Prostate gland (tissue), 2 donors: Measurements from ENCODE around the gene TEX22. TPM values are rescaled to one million over a fixed set of nuclear protein-coding genes. Genes with fewer than 3 reads are reported as not detected.

ENCODE experiments used
- DNase-seq: peaks from one replicate; pipeline ENCODE4 v3.0.0-alpha.2; 2019; ENCODE audit warnings: low spot score
- H3K27ac ChIP-seq, 2 donors: fragments of 200-600 bp; sonication (generic); 2 replicates each; pipeline ENCODE4 v1.5.1; 2017 to 2019
- H3K27me3 ChIP-seq: fragments of 200-600 bp; sonication (generic); replicated peaks from 2 replicates; pipeline ENCODE4 v1.5.1; 2019; ENCODE audit not compliant: insufficient read depth
- H3K36me3 ChIP-seq, 2 donors: fragments of 200-600 bp; sonication (generic); 1 replicate in 1 of 2; 2 replicates in 1 of 2; pipeline versions ENCODE4 v1.5.1 to v1.8.1; 2017 to 2019
- H3K4me1 ChIP-seq: fragments of 200-600 bp; sonication (generic); replicated peaks from 2 replicates; pipeline ENCODE4 v1.5.1; 2019
- H3K4me3 ChIP-seq, 2 donors: fragments of 200-600 bp; sonication (generic); 2 replicates each; pipeline ENCODE4 v1.5.1; 2017 to 2019
- H3K9me3 ChIP-seq: fragments of 200-600 bp; sonication (generic); 2 replicates; pipeline ENCODE4 v1.5.1; 2017
- POLR2A ChIP-seq: fragments of 450-650 bp; IDR thresholded peaks from one replicate; pipeline ENCODE4 v1.6.1; 2016; ENCODE audit warnings: antibody characterized with exemption, mild to moderate bottlenecking
- POLR2AphosphoS5 ChIP-seq: sonication (generic); formaldehyde crosslinking; IDR thresholded peaks from one replicate; pipeline ENCODE4 v1.6.1; 2017; ENCODE audit warnings: antibody characterized with exemption
- WGBS: methylation state at CpG from one replicate; pipeline ENCODE4 v1.1.5; 2018; 5-methylcytosine and 5-hydroxymethylcytosine counted together
- intact Hi-C: fragments of 100-400 bp; cut with DNase I; formaldehyde crosslinking; loops from one replicate; pipeline ENCODE4 v1.14.2; 2022
- total RNA-seq, 2 donors: library from RNA; depleted of rRNA; stranded (reverse); fragments of >200 nt; gene quantifications; one replicate each; pipeline ENCODE4 v1.1.0, GENCODE V29; 2016
- TF ChIP-seq, protein P1 (sequence below), 4 experiments: fragments of 200-600 bp in 2 of 4; fragments of 450-650 bp in 2 of 4; sonication (generic) in 2 of 4; IDR thresholded peaks; 1 replicate in 3 of 4; 2 replicates in 1 of 4; pipeline ENCODE4 v1.5.1; 2016 to 2019; ENCODE audit warnings: antibody characterized with exemption in 4 of 4, mild to moderate bottlenecking in 2 of 4, moderate library complexity in 2 of 4

The TEX22 gene
- total RNA-seq, 2 donors from 2014 or later = 0.57 to 0.73 TPM

DNA sequence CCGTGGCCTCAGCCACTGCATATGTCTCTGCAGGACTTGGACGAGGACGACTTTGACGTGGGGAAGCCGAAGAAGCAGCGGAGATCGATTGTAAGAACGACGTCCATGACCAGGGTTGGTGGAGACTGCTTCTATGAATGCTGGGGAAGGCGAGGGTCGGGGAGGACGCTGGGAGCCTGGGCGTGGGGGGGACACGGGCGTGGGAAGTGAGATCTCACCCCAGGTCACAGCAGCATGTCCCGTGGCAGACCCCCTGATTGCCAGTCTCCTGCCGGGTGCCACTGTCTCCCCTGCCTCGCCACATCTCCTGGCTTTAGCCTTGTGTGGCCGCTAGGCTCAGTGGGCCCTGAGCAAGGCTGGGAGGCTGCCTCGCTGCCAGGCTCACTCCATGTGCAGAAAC is 29.9 kb upstream of the TEX22 start:
- peaks cover 0 to 3% of the 10 kb centered on the region in 2 donors for H3K36me3 ChIP-seq
- DNase-seq = no peak
- no peaks in the 10 kb centered on the region for H3K27me3 ChIP-seq
- TF ChIP-seq POLR2A = no peak
- TF ChIP-seq POLR2AphosphoS5 = no peak
- TF ChIP-seq, protein P1, sequence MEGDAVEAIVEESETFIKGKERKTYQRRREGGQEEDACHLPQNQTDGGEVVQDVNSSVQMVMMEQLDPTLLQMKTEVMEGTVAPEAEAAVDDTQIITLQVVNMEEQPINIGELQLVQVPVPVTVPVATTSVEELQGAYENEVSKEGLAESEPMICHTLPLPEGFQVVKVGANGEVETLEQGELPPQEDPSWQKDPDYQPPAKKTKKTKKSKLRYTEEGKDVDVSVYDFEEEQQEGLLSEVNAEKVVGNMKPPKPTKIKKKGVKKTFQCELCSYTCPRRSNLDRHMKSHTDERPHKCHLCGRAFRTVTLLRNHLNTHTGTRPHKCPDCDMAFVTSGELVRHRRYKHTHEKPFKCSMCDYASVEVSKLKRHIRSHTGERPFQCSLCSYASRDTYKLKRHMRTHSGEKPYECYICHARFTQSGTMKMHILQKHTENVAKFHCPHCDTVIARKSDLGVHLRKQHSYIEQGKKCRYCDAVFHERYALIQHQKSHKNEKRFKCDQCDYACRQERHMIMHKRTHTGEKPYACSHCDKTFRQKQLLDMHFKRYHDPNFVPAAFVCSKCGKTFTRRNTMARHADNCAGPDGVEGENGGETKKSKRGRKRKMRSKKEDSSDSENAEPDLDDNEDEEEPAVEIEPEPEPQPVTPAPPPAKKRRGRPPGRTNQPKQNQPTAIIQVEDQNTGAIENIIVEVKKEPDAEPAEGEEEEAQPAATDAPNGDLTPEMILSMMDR (IDR thresholded peaks at IDR 0.05) = no peak
- H3K4me3 ChIP-seq = no peak overlapping the region
- WGBS = 91% methylated on average over 20 of the region's 20 CpGs
- H3K4me1 ChIP-seq = no peaks in the 10 kb centered on the region
- no peaks in the 10 kb centered on the region for H3K9me3 ChIP-seq
- no peak overlapping the region for H3K27ac ChIP-seq
- intact Hi-C loops = no loop called here

DNA sequence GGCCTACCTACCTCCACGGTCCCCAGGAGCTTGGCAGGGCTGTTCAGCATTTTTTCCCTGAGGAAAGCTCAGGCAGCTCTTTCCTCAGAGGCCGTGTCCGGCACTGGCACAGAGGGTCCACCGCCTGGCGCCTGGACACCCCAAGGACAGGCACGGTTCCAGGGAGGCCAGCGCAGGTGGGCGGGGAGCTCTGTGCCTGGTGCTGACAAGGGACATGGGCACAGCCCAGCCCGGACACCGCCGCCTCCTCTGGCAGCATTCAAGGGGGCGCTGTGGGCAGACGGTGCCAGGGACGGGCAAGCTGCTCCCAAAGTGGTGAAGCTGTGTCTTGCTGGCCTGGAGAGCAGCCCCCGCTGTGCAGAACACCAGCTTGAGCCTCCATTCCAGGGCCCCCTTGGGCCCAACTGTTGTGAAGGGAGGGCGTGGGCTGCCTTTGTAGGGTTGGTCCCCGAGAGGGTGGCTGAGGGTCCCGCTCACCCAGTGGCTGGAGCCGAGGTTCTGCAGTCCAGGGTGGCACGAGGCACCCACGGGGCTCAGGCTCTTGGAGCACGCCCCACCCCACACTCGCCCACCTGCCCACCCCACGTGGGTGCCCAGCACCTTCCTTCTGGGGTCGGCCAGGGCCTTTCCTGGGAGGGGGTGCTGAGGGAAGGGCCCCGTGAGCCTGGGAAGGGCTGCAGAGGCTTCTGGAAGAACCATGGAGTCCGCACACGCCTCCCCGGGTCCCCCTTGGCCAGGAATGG is 29.3 kb upstream of the TEX22 start:
- 94% methylated on average over 28 of the region's 29 CpGs for WGBS
- Histone ChIP-seq H3K4me3 (no peak overlapping the region), H3K27ac (no peak overlapping the region), H3K27me3 (no peaks in the 10 kb centered on the region), H3K9me3 (no peaks in the 10 kb centered on the region), H3K4me1 (no peaks in the 10 kb centered on the region), H3K36me3 (peaks cover 0 to 3% of the 10 kb centered on the region in 2 donors)
- DNase-seq = no peak
- TF ChIP-seq POLR2AphosphoS5 (no peak), POLR2A (no peak)
- TF ChIP-seq, protein P1 (IDR thresholded peaks at IDR 0.05) = no peak
- intact Hi-C loops = no loop called here

DNA sequence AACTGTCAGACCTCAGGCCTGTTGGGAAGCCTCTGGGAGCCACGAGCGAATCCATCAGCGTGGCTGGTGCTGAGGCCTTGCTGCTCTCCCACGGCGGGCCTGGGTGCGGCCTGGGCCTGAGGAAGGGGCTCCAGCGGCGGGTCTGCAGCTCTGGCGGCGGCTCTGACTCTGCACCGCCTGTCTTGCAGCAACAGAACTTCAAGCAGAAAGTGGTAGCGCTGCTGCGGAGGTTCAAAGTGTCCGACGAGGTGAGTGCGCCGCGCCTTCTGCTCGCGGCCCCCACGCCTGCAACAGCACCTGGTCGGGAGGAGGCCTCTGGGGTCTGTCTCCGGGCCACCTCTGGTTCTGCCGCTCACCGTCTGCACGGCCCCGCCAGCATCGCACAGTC is 28.7 kb upstream of the TEX22 start:
- Histone ChIP-seq H3K27ac (no peak overlapping the region), H3K36me3 (peaks cover 0 to 3% of the 10 kb centered on the region in 2 donors), H3K4me3 (no peak overlapping the region), H3K4me1 (no peaks in the 10 kb centered on the region), H3K27me3 (no peaks in the 10 kb centered on the region), H3K9me3 (no peaks in the 10 kb centered on the region)
- no peak for DNase-seq
- TF ChIP-seq, protein P1 (IDR thresholded peaks at IDR 0.05) = no peak
- no peak for TF ChIP-seq POLR2A
- intact Hi-C loops = loop anchor here (2.0 kb wide), 1 partner anchor 121 kb away; the partner anchor contains the start of gene TEDC1
- WGBS = 93% methylated on average over 27 of the region's 28 CpGs

DNA sequence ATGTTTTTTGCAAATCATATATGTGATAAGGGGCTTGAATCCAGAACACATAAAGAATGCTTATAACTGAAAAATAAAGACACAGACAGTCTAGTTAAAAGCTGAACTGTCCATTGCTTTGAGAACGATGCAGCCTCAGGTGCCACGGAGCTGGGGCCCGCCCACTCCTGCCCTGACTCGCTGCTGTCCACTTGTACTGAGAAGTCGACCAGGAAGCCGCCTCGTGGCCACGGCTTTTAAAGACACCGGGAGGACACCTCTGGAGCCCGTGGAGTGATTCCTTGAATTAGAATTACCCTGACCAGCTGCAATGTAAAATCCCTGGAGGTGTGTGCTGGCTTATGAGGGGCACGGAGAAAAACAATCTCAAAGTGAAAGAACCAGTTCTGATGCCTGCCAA is 23.9 kb upstream of the TEX22 start:
- H3K27me3 ChIP-seq = no peaks in the 10 kb centered on the region
- no peak overlapping the region for H3K4me3 ChIP-seq
- H3K27ac ChIP-seq = no peak overlapping the region
- H3K4me1 ChIP-seq = no peaks in the 10 kb centered on the region
- TF ChIP-seq POLR2AphosphoS5 = no peak
- no peak for TF ChIP-seq POLR2A
- TF ChIP-seq, protein P1 (IDR thresholded peaks at IDR 0.05) = peak in 1 of 4 experiments; percentile 30
- 51% methylated on average over 11 of the region's 11 CpGs for WGBS
- peak; percentile 48 for DNase-seq
- peaks cover 0 to 3% of the 10 kb centered on the region in 2 donors for H3K36me3 ChIP-seq
- H3K9me3 ChIP-seq = no peaks in the 10 kb centered on the region
- intact Hi-C loops = no loop called here

- Histone ChIP-seq H3K4me1 (no peaks in the 10 kb centered on the region), H3K27ac (no peak overlapping the region), H3K9me3 (no peaks in the 10 kb centered on the region), H3K4me3 (no peak overlapping the region), H3K27me3 (no peaks in the 10 kb centered on the region), H3K36me3 (no peaks in the 10 kb centered on the region)
- no peak for DNase-seq
- TF ChIP-seq POLR2AphosphoS5 = no peak
- TF ChIP-seq, protein P1 (IDR thresholded peaks at IDR 0.05) = no peak
- no peak for TF ChIP-seq POLR2A
- 81% methylated on average over 4 of the region's 4 CpGs for WGBS
- intact Hi-C loops = no loop called here
Measured at GRCh38 chr14:105375635-105376057, 22.7 kb upstream of the TEX22 start.
